ENCODE results near the gene KLK4. TPM values are rescaled to one million over a fixed set of nuclear protein-coding genes. Genes with fewer than 3 reads are reported as not detected.

Gene KLK4
- total RNA-seq, 1 donor from 2014 or later, result not detected

DNA sequence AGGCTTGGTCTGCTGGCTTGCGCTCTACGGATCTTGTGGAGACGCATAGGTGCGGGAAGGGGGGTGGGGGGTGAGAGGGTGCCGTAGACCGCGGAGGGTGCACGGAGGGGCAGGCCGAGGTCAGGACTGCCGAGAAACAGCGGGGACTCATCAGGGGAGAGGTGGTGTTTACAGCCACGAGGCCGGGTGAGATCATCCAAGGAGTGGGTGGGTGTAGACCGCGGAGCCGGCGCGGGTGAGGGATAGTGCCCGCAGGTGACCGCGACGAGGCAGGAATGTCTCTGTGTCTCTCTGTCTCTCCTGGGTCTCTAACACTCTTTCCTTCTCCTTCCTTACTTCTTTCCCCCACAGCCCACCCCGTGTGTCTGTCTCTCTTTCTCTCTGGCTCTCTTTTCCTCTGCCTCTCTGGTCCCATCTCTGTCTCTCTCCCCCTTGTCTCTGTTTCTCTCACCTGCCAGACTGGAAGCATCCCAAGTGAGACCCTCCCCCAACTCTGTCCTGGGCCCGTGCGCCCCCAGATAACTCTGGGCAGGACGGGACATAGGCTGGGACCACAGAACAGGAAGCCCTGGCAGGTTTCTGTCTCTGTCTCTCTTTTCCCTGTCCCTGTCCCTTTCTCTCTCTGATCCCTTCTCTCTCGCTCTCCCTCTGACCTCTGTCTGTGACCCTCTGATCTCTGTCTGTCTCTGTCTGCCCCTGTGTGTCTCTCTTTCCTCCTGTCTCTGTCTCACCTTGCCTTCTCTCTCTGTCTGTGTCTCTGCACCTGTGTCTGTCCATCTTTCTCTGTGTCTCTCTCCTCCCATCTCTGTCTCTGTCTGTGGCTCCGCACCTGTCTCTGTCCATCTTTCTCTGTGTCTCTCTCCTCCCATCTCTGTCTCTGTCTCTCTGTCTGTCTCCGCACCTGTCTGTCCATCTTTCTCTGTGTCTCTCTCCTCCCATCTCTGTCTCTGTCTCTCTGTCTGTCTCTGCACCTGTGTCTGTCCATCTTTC, 1.8 kb upstream of the KLK4 start:
- TF ChIP-seq, protein P1, sequence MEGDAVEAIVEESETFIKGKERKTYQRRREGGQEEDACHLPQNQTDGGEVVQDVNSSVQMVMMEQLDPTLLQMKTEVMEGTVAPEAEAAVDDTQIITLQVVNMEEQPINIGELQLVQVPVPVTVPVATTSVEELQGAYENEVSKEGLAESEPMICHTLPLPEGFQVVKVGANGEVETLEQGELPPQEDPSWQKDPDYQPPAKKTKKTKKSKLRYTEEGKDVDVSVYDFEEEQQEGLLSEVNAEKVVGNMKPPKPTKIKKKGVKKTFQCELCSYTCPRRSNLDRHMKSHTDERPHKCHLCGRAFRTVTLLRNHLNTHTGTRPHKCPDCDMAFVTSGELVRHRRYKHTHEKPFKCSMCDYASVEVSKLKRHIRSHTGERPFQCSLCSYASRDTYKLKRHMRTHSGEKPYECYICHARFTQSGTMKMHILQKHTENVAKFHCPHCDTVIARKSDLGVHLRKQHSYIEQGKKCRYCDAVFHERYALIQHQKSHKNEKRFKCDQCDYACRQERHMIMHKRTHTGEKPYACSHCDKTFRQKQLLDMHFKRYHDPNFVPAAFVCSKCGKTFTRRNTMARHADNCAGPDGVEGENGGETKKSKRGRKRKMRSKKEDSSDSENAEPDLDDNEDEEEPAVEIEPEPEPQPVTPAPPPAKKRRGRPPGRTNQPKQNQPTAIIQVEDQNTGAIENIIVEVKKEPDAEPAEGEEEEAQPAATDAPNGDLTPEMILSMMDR (IDR thresholded peaks at IDR 0.05; ENCODE audit: borderline replicate concordance), result no peak
- H3K4me1 ChIP-seq, result no peaks in the 10 kb centered on the region
- H3K27me3 ChIP-seq (ENCODE audit: low read depth), result peaks cover 90% of the 10 kb centered on the region
- H3K9me3 ChIP-seq (replicated peaks), result no peaks in the 10 kb centered on the region
- H3K4me3 ChIP-seq, result no peak overlapping the region
- no peak for DNase-seq
- no peak overlapping the region for H3K27ac ChIP-seq (replicated peaks)
- intact Hi-C loops (cut with micrococcal nuclease), result no loop called here
- no peaks in the 10 kb centered on the region for H3K36me3 ChIP-seq

DNA sequence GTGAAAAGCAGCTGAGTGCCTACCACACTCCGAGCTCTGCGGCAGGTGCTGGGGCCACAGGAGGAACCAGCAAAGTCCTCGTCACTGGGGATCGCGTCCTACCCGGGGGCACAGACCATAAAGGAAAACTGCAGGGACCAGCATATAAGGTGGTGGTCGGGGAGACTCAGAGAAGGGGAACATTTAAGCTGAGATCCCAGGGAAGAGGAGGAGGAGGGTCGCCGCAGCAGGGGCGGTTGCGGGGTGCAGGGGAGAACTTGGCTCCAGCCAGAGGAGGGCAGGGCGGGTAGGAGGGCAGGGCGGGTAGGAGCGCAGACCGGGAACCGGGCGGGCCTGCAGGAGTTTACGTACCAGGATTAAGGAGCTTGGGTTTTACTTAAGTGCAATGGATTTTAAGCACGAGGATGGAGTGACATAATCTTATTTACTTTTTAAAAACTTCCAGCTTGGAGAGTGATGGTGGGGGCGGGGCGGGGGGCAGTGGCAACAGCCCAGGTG, 956 bp upstream of the KLK4 start:
- no peaks in the 10 kb centered on the region for H3K9me3 ChIP-seq (replicated peaks)
- intact Hi-C loops (cut with micrococcal nuclease), result no loop called here
- no peak for DNase-seq
- H3K36me3 ChIP-seq, result no peaks in the 10 kb centered on the region
- H3K4me1 ChIP-seq, result no peaks in the 10 kb centered on the region
- H3K27ac ChIP-seq (replicated peaks), result no peak overlapping the region
- TF ChIP-seq, protein P1 (IDR thresholded peaks at IDR 0.05; ENCODE audit: borderline replicate concordance), result no peak
- no peak overlapping the region for H3K4me3 ChIP-seq
- H3K27me3 ChIP-seq (ENCODE audit: low read depth), result peaks cover 92% of the 10 kb centered on the region

DNA sequence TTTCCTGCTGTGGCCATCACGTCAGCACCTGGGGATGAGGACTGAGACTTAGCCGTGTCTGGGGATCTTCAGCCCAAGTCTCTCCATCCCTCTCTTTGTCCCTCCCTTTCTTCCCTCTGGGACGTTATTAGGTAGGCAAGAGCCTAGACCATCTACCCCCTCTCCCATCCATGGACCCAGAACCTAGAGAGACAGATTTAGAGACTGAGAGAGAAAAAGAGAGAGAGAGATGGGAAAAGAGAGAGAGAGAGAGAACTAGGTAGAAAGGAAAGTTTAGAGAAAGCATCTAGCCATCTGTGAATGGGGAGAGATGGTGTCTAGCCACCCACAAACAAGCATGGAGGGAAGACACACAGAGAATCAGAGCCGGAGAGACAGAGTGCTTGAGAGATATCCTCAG, 473 bp downstream of the KLK4 start:
- TF ChIP-seq, protein P1 (IDR thresholded peaks at IDR 0.05; ENCODE audit: borderline replicate concordance), result no peak
- Histone ChIP-seq H3K4me3 (no peak overlapping the region), H3K9me3 (replicated peaks) (no peaks in the 10 kb centered on the region), H3K36me3 (no peaks in the 10 kb centered on the region), H3K27ac (replicated peaks) (no peak overlapping the region), H3K27me3 (ENCODE audit: low read depth) (peaks cover 90% of the 10 kb centered on the region), H3K4me1 (no peaks in the 10 kb centered on the region)
- intact Hi-C loops (cut with micrococcal nuclease), result no loop called here
- no peak for DNase-seq

DNA sequence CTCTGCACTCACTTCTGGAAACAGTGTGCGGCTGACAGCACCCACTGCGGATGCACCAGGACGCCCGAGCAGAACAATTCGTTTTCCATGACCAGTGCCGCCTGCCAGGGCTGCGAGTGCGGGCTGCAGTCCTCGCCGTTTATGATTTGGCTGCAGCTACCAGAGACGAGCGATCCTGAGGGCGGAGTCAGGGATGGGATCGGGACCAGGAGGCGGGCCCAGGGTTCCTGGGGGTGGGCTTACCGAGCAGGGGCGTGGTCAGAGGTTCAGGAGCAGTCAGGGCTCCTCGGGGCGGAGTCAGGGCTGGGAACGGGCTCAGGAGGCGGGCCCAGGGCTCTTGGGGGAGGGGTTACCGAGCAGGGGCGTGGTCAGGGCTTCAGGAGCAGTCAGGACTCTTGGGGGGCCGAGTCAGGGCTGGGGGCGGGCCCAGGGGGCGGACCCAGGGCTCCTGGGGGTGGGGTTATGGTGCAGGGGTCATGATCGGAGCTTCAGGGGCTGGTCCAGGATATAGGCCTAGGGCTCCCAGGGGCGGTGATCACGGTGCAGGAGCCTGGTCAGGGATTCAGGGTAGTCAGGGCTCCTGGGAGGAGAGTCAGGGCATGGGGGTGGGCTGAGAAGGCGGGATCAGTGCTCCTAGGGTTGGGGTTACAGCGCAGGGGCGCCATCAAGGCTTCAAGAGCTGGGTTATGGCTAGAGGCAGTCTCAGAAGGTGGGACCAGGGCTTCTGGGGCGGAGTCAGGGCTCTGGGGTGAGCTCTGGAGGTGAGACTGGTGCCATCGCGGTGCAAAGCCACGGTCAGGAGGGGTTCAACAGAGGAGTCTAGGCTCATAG, 1.7 kb downstream of the KLK4 start:
- H3K4me1 ChIP-seq, result no peaks in the 10 kb centered on the region
- H3K27me3 ChIP-seq (ENCODE audit: low read depth), result peaks cover 86% of the 10 kb centered on the region
- DNase-seq, result no peak
- intact Hi-C loops (cut with micrococcal nuclease), result no loop called here
- no peak overlapping the region for H3K27ac ChIP-seq (replicated peaks)
- H3K4me3 ChIP-seq, result no peak overlapping the region
- no peaks in the 10 kb centered on the region for H3K36me3 ChIP-seq
- TF ChIP-seq, protein P1 (IDR thresholded peaks at IDR 0.05; ENCODE audit: borderline replicate concordance), result no peak
- H3K9me3 ChIP-seq (replicated peaks), result no peaks in the 10 kb centered on the region

DNA sequence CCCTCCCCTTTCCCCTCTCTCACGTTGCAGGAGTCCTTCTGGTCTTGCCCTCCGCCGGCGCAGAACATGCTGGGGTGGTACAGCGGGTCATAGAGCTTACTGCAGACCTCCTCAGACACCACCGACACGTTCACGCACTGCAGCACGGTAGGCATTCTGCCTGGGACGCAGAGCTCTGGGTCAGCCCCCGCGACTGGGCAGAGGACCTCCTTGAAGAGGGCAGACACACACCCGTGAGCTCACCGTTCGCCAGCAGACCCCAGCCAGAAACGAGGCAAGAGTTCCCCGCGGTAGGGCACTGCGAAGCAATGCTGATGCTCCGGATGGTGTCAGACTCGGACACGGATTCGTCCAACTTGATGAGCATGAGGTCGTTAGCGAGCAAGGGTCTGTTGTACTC, 2.9 kb downstream of the KLK4 start:
- no peaks in the 10 kb centered on the region for H3K4me1 ChIP-seq
- peaks cover 83% of the 10 kb centered on the region for H3K27me3 ChIP-seq (ENCODE audit: low read depth)
- DNase-seq, result no peak
- TF ChIP-seq, protein P1 (IDR thresholded peaks at IDR 0.05; ENCODE audit: borderline replicate concordance), result no peak
- no peak overlapping the region for H3K27ac ChIP-seq (replicated peaks)
- no peaks in the 10 kb centered on the region for H3K9me3 ChIP-seq (replicated peaks)
- no peaks in the 10 kb centered on the region for H3K36me3 ChIP-seq
- no peak overlapping the region for H3K4me3 ChIP-seq
- intact Hi-C loops (cut with micrococcal nuclease), result no loop called here

Measured in left ventricle myocardium inferior (tissue), 1 donor.